ENCODE measurements around the gene ANO8. TPM values are rescaled to one million over a fixed set of nuclear protein-coding genes. Genes with fewer than 3 reads are reported as not detected.

ANO8 gene
- total RNA-seq, 1 donor = 5.1 TPM

DNA sequence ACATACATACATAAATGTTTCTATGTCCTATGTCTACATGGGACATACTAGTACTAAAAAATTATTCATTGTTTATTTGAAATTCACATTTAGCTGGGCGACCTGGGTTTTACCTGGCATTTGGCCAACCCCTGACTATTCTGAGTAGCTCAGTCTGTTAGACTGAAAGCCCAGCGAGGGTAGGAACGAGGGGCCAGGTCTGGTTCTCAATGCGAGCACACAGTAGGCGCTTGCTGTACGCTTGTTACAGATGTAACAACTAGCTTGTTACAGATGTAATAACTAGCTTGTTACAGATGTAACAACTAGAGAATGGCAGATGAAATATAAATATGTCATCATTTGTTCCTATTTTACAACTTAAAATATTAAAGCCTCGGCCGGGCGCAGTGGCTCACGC, 920 bp upstream of the ANO8 start:
- no peak overlapping the region for H3K27ac ChIP-seq (ENCODE audit: low read depth, low read length)
- H3K4me2 ChIP-seq (ENCODE audit: insufficient read depth, low read length) = peak overlapping the region; percentile 89
- H3K36me3 ChIP-seq (ENCODE audit: insufficient read depth, low read length) = no peaks in the 10 kb centered on the region
- TF ChIP-seq, protein P1, sequence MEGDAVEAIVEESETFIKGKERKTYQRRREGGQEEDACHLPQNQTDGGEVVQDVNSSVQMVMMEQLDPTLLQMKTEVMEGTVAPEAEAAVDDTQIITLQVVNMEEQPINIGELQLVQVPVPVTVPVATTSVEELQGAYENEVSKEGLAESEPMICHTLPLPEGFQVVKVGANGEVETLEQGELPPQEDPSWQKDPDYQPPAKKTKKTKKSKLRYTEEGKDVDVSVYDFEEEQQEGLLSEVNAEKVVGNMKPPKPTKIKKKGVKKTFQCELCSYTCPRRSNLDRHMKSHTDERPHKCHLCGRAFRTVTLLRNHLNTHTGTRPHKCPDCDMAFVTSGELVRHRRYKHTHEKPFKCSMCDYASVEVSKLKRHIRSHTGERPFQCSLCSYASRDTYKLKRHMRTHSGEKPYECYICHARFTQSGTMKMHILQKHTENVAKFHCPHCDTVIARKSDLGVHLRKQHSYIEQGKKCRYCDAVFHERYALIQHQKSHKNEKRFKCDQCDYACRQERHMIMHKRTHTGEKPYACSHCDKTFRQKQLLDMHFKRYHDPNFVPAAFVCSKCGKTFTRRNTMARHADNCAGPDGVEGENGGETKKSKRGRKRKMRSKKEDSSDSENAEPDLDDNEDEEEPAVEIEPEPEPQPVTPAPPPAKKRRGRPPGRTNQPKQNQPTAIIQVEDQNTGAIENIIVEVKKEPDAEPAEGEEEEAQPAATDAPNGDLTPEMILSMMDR (IDR thresholded peaks at IDR 0.05; ENCODE audit: extremely low read depth, low read depth, low read length) = no peak
- H3K4me1 ChIP-seq (ENCODE audit: insufficient read depth, low read length) = peaks cover 23% of the 10 kb centered on the region
- H2AFZ ChIP-seq (ENCODE audit: low read length) = no peak overlapping the region
- H3K4me3 ChIP-seq (ENCODE audit: insufficient read depth, low read length) = no peak overlapping the region
- no peaks in the 10 kb centered on the region for H4K20me1 ChIP-seq (ENCODE audit: insufficient read depth, low read length)
- DNase-seq (ENCODE audit: insufficient read length, low spot score, missing footprints) = peak; percentile 58
- no peaks in the 10 kb centered on the region for H3K79me2 ChIP-seq (ENCODE audit: insufficient read depth, low read length)
- H3K9me3 ChIP-seq (ENCODE audit: low read depth, low read length) = no peaks in the 10 kb centered on the region
- H3K27me3 ChIP-seq (ENCODE audit: insufficient read depth, low read length) = no peaks in the 10 kb centered on the region

DNA sequence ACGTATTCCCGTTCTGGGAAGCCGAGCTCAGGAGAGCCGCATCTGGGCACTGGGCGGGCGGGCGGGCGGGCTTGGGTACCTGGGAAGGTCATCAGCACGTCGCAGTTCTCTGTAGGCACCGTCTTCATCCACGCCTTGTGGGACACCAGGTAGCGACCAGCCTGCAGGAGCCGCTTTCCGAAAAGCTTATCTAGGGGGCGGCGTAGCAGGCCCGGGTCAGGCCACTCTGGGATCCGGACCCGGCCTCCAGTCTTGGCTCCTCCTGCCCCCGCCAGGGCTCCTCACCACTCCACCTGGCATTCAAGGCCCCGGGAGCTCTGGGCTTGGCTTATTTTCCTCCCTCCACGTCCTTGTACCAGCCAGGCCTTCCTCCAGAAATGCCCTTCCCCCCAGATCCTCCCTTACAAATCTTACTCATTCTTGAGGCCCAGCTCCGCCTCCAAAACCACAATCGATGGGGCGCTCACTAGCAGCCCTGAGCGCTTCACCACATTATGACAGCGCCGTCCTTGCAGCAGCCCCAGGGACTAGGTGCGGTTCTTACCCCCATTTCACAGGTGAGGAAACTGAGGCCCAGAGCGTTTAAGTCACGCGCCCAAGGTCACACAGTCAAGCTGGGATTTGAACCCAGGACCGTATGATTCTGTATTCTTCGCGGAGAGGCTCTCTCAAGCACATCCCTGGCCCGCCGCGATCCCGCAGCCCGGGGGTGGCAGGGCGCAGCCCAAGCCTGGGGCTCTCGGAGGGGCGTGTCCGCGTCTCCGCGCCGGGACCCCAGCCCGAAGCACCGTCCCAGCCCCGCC, 843 bp downstream of the ANO8 start:
- Histone ChIP-seq H3K27ac (ENCODE audit: low read depth, low read length) (peak overlapping the region; percentile 28), H3K4me1 (ENCODE audit: insufficient read depth, low read length) (peaks cover 23% of the 10 kb centered on the region)
- peak; percentile 100 for DNase-seq (ENCODE audit: insufficient read length, low spot score, missing footprints)

DNA sequence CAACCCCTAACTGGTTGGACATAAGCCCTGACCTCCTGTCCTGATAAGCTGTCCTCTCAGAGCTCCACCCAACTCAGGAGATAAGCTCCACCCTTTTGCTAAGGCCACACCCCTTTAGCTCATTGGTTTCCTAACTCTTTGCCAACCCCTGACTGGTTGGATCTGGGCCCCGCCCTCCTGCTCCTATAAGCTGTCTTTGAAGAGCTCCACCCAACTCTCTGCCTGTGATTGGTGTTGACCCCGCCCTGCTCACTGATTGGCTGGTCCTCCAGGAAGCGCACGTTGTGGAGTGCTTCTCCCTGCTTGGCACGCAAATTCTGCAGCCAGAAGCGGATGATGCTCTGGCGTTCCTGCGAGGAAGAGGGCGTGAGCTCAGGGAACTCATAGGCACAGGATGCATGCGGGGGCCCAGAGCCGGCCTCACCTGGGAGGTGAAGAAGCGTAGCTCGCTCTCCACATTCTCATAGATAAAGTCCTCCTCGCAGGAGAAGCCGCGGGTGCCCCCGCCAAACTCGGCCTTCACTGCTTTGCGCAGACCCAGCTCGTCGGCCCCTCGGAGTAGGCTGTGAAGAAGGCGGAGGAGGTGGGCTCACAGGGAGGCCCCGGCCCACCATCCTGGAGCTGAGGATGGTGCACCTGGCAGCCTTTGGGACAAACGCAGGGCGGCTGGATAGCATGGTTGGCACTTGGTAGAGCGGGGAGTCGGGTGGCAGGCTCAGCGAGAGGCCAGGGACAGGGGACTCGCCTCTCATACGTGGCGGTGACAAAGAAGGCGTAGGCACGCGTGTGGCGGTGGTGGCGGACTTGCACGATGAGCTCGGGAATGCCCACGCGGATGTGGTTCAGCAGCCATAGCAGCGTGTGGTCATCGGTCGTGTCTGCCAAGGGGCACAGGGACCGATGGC, 1.7 kb downstream of the ANO8 start:
- H3K79me2 ChIP-seq (ENCODE audit: insufficient read depth, low read length) = no peaks in the 10 kb centered on the region
- no peak overlapping the region for H3K27ac ChIP-seq (ENCODE audit: low read depth, low read length)
- H3K27me3 ChIP-seq (ENCODE audit: insufficient read depth, low read length) = no peaks in the 10 kb centered on the region
- H3K4me1 ChIP-seq (ENCODE audit: insufficient read depth, low read length) = peaks cover 19% of the 10 kb centered on the region
- peak; percentile 84 for DNase-seq (ENCODE audit: insufficient read length, low spot score, missing footprints)
- H2AFZ ChIP-seq (ENCODE audit: low read length) = no peak overlapping the region
- no peak overlapping the region for H3K4me3 ChIP-seq (ENCODE audit: insufficient read depth, low read length)
- H3K36me3 ChIP-seq (ENCODE audit: insufficient read depth, low read length) = no peaks in the 10 kb centered on the region
- TF ChIP-seq, protein P1 (IDR thresholded peaks at IDR 0.05; ENCODE audit: extremely low read depth, low read depth, low read length) = no peak
- no peaks in the 10 kb centered on the region for H4K20me1 ChIP-seq (ENCODE audit: insufficient read depth, low read length)
- no peak overlapping the region for H3K4me2 ChIP-seq (ENCODE audit: insufficient read depth, low read length)
- no peaks in the 10 kb centered on the region for H3K9me3 ChIP-seq (ENCODE audit: low read depth, low read length)

More for the DNA sequence above, 843 bp downstream of the ANO8 start:
- TF ChIP-seq, protein P1 (IDR thresholded peaks at IDR 0.05; ENCODE audit: extremely low read depth, low read depth, low read length) = no peak
- Histone ChIP-seq H3K4me3 (ENCODE audit: insufficient read depth, low read length) (peak overlapping the region; percentile 82), H2AFZ (ENCODE audit: low read length) (peak overlapping the region; percentile 85), H4K20me1 (ENCODE audit: insufficient read depth, low read length) (no peaks in the 10 kb centered on the region), H3K36me3 (ENCODE audit: insufficient read depth, low read length) (no peaks in the 10 kb centered on the region), H3K79me2 (ENCODE audit: insufficient read depth, low read length) (no peaks in the 10 kb centered on the region), H3K27me3 (ENCODE audit: insufficient read depth, low read length) (no peaks in the 10 kb centered on the region), H3K4me2 (ENCODE audit: insufficient read depth, low read length) (peak overlapping the region; percentile 89), H3K9me3 (ENCODE audit: low read depth, low read length) (no peaks in the 10 kb centered on the region)

DNA sequence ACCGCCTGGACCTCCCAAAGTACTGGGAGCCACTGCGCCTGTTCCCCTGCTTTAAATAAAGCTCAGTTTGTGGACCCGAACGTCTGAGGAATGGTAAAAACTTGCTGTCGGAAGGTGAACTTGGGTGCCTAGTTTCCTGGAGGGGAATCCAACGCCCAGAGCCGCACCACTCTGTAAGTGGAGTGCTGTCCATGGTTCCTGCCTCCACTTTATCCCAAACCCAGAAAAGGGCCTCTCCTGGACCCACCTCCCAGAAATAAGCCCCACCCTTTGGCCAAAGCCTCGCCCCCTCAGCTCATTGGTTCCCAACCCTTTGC, 2.3 kb downstream of the ANO8 start:
- no peak overlapping the region for H2AFZ ChIP-seq (ENCODE audit: low read length)
- H3K27ac ChIP-seq (ENCODE audit: low read depth, low read length) = no peak overlapping the region
- H3K4me1 ChIP-seq (ENCODE audit: insufficient read depth, low read length) = peaks cover 15% of the 10 kb centered on the region
- DNase-seq (ENCODE audit: insufficient read length, low spot score, missing footprints) = no peak
- H3K4me2 ChIP-seq (ENCODE audit: insufficient read depth, low read length) = no peak overlapping the region
- TF ChIP-seq, protein P1 (IDR thresholded peaks at IDR 0.05; ENCODE audit: extremely low read depth, low read depth, low read length) = no peak
- H3K27me3 ChIP-seq (ENCODE audit: insufficient read depth, low read length) = no peaks in the 10 kb centered on the region
- H3K36me3 ChIP-seq (ENCODE audit: insufficient read depth, low read length) = no peaks in the 10 kb centered on the region
- H3K9me3 ChIP-seq (ENCODE audit: low read depth, low read length) = no peaks in the 10 kb centered on the region
- H3K79me2 ChIP-seq (ENCODE audit: insufficient read depth, low read length) = no peaks in the 10 kb centered on the region
- H4K20me1 ChIP-seq (ENCODE audit: insufficient read depth, low read length) = no peaks in the 10 kb centered on the region
- H3K4me3 ChIP-seq (ENCODE audit: insufficient read depth, low read length) = no peak overlapping the region

Measured in osteoblast (primary cell).